ENCODE results near the gene HIVEP1. TPM values are rescaled to one million over a fixed set of nuclear protein-coding genes. Genes with fewer than 3 reads are reported as not detected.

The HIVEP1 gene
- total RNA-seq, 1 donor from 2014 or later: 48.9 TPM

DNA sequence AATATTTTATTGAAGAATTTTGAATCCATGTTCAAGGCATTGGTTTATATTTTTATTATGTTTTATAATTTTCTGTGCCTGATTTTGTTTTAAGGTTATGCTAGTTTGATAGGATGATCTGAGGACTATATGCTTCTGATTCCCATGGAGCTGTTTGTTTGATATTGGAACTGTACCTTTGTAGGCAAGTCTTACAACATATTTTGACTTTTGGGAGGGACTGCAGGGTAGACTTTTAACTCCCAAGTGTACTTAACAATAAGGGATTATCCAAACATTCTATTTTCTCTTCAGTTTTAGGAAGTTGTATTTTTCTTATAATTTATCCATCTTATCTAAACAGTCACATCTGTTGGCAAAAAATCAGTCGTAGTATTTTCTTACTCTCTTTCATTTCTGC, 82.6 kb downstream of the HIVEP1 start:
- peaks cover 7% of the 10 kb centered on the region for H3K4me1 Mint-ChIP-seq (ENCODE audit: low read depth, unreplicated experiment)
- Histone ChIP-seq H3K9ac (ENCODE audit: low read length) (no peak overlapping the region), H2AFZ (ENCODE audit: low read depth, low read length) (no peak overlapping the region), H3K27ac (ENCODE audit: low read depth, low read length) (no peak overlapping the region), H3K4me3 (ENCODE audit: insufficient read depth, low read depth, low read length) (no peak overlapping the region), H3K4me1 (ENCODE audit: insufficient read depth, low read length) (peaks cover 8% of the 10 kb centered on the region), H3K9me3 (ENCODE audit: insufficient read depth, low read depth, low read length) (no peaks in the 10 kb centered on the region), H3K79me2 (ENCODE audit: insufficient read depth, low read length) (no peaks in the 10 kb centered on the region), H3K4me2 (ENCODE audit: low read length) (no peak overlapping the region), H4K20me1 (ENCODE audit: insufficient read depth, low read length) (no peaks in the 10 kb centered on the region), H3K27me3 (ENCODE audit: insufficient read depth, low read length) (no peaks in the 10 kb centered on the region), H3K36me3 (ENCODE audit: insufficient read depth, low read length) (no peaks in the 10 kb centered on the region)
- no peak overlapping the region for H3K4me3 Mint-ChIP-seq (ENCODE audit: unreplicated experiment)
- H3K27ac Mint-ChIP-seq (ENCODE audit: unreplicated experiment): no peak overlapping the region
- FAIRE-seq (no peak), DNase-seq (ENCODE audit: low read depth) (no peak)
- TF ChIP-seq, protein P1, sequence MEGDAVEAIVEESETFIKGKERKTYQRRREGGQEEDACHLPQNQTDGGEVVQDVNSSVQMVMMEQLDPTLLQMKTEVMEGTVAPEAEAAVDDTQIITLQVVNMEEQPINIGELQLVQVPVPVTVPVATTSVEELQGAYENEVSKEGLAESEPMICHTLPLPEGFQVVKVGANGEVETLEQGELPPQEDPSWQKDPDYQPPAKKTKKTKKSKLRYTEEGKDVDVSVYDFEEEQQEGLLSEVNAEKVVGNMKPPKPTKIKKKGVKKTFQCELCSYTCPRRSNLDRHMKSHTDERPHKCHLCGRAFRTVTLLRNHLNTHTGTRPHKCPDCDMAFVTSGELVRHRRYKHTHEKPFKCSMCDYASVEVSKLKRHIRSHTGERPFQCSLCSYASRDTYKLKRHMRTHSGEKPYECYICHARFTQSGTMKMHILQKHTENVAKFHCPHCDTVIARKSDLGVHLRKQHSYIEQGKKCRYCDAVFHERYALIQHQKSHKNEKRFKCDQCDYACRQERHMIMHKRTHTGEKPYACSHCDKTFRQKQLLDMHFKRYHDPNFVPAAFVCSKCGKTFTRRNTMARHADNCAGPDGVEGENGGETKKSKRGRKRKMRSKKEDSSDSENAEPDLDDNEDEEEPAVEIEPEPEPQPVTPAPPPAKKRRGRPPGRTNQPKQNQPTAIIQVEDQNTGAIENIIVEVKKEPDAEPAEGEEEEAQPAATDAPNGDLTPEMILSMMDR (IDR thresholded peaks at IDR 0.05; ENCODE audit: insufficient read depth, low read depth, low read length): no peak
- TF ChIP-seq EZH2 (IDR thresholded peaks at IDR 0.05; ENCODE audit: insufficient read depth, low read length): no peak
- peaks cover 3% of the 10 kb centered on the region for H3K36me3 Mint-ChIP-seq (ENCODE audit: low read depth, unreplicated experiment)
- H3K27me3 Mint-ChIP-seq (ENCODE audit: low read depth, unreplicated experiment): no peaks in the 10 kb centered on the region
- H3K9me3 Mint-ChIP-seq (ENCODE audit: unreplicated experiment): no peaks in the 10 kb centered on the region

DNA sequence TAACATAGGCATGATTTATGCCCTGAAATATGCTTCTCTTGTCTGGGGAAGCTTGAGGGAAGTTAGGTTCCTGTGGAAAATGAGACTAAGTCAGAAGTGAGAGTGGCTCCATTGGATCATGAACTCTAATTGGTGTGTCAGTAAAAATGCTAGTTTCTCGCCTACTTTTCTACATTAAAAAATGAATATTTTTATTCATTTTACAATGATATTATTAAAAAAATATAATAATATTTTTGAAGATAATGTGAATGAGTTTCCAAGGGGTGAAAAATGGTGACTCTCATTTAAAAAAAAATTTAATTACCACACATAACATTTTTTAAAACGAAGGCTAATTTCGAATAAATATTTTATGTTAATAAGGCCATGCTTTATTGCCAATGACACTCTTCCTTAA, 84.2 kb downstream of the HIVEP1 start:
- no peak for FAIRE-seq
- no peak overlapping the region for H3K4me2 ChIP-seq (ENCODE audit: low read length)
- H3K36me3 Mint-ChIP-seq (ENCODE audit: low read depth, unreplicated experiment): peaks cover 3% of the 10 kb centered on the region
- no peak overlapping the region for H3K4me3 ChIP-seq (ENCODE audit: insufficient read depth, low read depth, low read length)
- no peak overlapping the region for H3K27ac Mint-ChIP-seq (ENCODE audit: unreplicated experiment)
- H3K27me3 Mint-ChIP-seq (ENCODE audit: low read depth, unreplicated experiment): no peaks in the 10 kb centered on the region
- no peak for DNase-seq (ENCODE audit: low read depth)
- no peak overlapping the region for H3K9ac ChIP-seq (ENCODE audit: low read length)
- H3K27ac ChIP-seq (ENCODE audit: low read depth, low read length): no peak overlapping the region
- no peaks in the 10 kb centered on the region for H3K27me3 ChIP-seq (ENCODE audit: insufficient read depth, low read length)
- H3K79me2 ChIP-seq (ENCODE audit: insufficient read depth, low read length): no peaks in the 10 kb centered on the region
- peaks cover 8% of the 10 kb centered on the region for H3K4me1 ChIP-seq (ENCODE audit: insufficient read depth, low read length)
- no peaks in the 10 kb centered on the region for H3K9me3 ChIP-seq (ENCODE audit: insufficient read depth, low read depth, low read length)
- H4K20me1 ChIP-seq (ENCODE audit: insufficient read depth, low read length): no peaks in the 10 kb centered on the region
- H3K4me1 Mint-ChIP-seq (ENCODE audit: low read depth, unreplicated experiment): peaks cover 7% of the 10 kb centered on the region
- TF ChIP-seq, protein P1 (IDR thresholded peaks at IDR 0.05; ENCODE audit: insufficient read depth, low read depth, low read length): no peak
- no peak for TF ChIP-seq EZH2 (IDR thresholded peaks at IDR 0.05; ENCODE audit: insufficient read depth, low read length)
- H3K4me3 Mint-ChIP-seq (ENCODE audit: unreplicated experiment): no peak overlapping the region
- H3K36me3 ChIP-seq (ENCODE audit: insufficient read depth, low read length): no peaks in the 10 kb centered on the region
- no peaks in the 10 kb centered on the region for H3K9me3 Mint-ChIP-seq (ENCODE audit: unreplicated experiment)
- no peak overlapping the region for H2AFZ ChIP-seq (ENCODE audit: low read depth, low read length)

DNA sequence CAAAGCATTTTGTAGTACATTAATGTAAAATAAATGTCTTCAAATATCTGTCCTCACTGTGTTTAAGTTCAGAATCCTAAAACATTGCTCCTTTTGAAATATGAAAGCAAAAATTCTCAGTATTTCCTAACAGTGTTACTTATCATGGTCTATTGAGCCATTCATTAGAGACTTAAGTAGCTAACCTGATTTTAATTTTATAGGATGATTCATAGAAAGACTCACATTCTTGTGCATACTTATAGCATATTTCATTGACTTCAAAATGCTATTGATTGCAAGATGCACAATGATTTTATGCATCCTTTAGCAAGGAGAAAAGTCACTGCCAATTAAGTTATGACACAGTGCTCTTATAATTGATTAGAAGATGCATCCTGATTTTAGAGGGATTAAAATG, 85.7 kb downstream of the HIVEP1 start:
- Histone ChIP-seq H3K36me3 (ENCODE audit: insufficient read depth, low read length) (no peaks in the 10 kb centered on the region), H3K4me2 (ENCODE audit: low read length) (peak overlapping the region; percentile 25), H4K20me1 (ENCODE audit: insufficient read depth, low read length) (no peaks in the 10 kb centered on the region), H3K9ac (ENCODE audit: low read length) (no peak overlapping the region), H3K9me3 (ENCODE audit: insufficient read depth, low read depth, low read length) (no peaks in the 10 kb centered on the region), H3K79me2 (ENCODE audit: insufficient read depth, low read length) (no peaks in the 10 kb centered on the region), H2AFZ (ENCODE audit: low read depth, low read length) (no peak overlapping the region), H3K4me1 (ENCODE audit: insufficient read depth, low read length) (peaks cover 8% of the 10 kb centered on the region), H3K27ac (ENCODE audit: low read depth, low read length) (no peak overlapping the region), H3K27me3 (ENCODE audit: insufficient read depth, low read length) (no peaks in the 10 kb centered on the region), H3K4me3 (ENCODE audit: insufficient read depth, low read depth, low read length) (no peak overlapping the region)
- Mint-ChIP-seq H3K9me3 (ENCODE audit: unreplicated experiment) (no peaks in the 10 kb centered on the region), H3K27ac (ENCODE audit: unreplicated experiment) (no peak overlapping the region), H3K27me3 (ENCODE audit: low read depth, unreplicated experiment) (no peaks in the 10 kb centered on the region), H3K4me3 (ENCODE audit: unreplicated experiment) (no peak overlapping the region), H3K4me1 (ENCODE audit: low read depth, unreplicated experiment) (peaks cover 16% of the 10 kb centered on the region), H3K36me3 (ENCODE audit: low read depth, unreplicated experiment) (peaks cover 3% of the 10 kb centered on the region)
- DNase-seq (ENCODE audit: low read depth) (peak; percentile 26), FAIRE-seq (peak; percentile 34)
- no peak for TF ChIP-seq EZH2 (IDR thresholded peaks at IDR 0.05; ENCODE audit: insufficient read depth, low read length)
- TF ChIP-seq, protein P1 (IDR thresholded peaks at IDR 0.05; ENCODE audit: insufficient read depth, low read depth, low read length): no peak
